Fibroblast of skin of left quadriceps (primary cell): ENCODE data around the gene RPGRIP1L.

Experiments used
- DNase-seq, 2 experiments: peaks; one replicate each; pipeline ENCODE4 v3.0.0-alpha.2; 2013; ENCODE audit warnings: low read depth in 2 of 2

RPGRIP1L gene

DNA sequence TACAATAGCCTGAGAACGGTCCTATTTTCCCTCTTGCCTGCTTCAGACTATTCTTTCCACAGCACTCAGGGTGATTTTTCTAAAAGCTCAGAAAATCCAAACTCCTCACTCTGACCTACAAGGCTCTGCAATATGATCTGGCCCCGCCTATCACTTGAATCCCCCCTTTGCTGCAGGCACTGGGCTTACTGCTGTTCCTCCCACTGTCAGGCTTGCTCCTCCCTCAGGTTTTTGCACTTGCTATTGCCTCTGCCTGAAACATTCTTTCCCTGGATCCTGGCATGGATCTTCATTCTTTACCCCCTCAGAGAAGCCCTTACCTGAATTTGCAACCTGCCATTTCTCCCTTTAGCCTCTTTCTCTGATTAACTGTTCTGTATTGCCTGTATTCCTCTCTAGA lies 52.3 kb downstream of the RPGRIP1L start:
- DNase-seq = no peak

DNA sequence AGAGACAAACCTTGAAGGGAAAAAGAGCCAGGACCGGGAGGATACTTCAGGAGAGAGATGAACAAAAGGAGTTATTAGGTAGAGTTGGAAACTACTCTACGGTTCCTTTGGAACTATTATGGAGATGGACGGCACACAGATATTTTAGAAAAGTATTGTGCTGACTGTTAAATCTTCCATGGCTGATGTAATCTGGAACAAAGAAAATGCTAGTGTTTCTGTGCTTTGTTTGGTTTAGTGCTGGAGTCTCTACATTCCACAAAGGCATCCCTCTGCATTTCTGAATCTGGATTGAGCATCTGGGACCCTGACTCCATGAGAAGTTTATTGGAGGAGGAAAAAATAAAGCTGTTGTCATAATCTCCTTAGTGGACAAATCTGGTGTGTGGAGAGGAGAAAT lies 57.2 kb downstream of the RPGRIP1L start:
- DNase-seq = no peak

DNA sequence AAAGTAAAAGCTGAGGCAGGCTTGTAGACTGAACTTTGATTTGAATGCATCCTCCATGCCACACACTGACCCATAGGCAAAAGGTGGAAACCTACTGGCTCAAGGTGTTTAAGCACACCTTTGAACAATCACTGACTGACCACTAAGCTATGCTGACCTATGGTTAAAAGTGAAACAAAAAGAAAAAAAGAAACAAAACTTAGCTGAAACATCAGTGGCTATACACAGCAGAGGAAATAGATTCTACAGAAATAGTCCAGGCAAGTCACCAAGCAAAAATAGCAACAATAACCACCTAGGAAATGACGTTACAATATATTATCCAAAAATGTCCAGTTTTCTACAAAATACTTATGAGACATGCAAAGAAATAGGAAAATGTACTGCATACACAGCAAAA lies 60.2 kb downstream of the RPGRIP1L start:
- DNase-seq = no peak

DNA sequence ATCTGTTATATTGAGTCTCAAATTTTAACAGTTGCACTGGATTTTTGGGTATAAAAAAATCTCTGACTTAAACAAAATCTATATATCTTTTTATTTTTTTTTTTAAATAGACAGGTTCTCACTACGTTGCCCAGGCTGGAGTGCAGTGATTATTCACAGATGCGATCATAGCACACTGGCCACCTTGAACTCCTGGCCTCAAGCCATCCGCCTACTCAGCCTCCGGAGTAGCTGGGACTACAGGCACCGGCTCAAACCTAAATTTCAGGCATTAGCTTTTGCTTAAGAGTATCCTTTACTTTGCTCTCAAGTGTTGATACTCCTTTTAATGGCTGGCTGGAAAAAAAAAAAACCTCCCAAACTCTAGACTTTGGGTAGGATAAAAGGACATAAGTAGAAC lies 61.6 kb downstream of the RPGRIP1L start:
- no peak for DNase-seq

DNA sequence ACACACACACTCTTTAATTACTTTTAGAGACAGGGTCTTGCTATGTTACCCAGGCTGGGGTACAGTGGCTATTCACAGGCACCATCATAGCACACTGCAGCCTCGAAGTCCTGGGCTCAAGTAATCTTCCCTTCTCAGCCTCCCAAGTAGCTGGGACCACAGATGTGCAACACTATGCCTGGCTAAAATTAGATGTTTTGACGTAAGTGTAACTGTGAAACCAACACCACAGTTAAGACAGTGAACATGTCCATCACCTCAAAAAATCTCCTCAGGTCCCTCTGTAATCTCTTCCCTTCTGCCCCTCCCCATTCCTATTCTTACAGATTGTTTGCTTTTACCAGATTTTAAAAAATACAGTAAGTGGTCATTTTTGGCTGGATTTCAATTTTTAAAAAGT lies 66.7 kb downstream of the RPGRIP1L start:
- DNase-seq = no peak

DNA sequence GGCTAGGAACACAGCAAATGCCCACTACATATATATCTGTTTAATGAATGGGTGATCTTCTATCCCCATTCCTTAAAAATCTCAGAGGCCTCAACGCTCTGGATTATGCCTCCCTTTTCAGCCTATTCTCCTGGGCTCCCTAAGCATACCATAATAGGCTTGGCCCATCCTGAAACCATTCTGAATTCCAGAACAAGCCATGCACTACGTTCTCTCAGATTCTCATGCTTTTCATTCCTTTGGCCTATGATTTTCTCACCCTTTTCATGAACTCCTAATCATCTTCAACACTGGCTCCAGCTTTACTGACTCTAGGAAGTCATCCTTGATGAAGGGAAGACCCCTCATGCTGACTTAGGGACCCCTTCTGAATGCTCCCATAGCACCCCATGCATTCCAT lies 71.1 kb downstream of the RPGRIP1L start:
- DNase-seq = no peak

DNA sequence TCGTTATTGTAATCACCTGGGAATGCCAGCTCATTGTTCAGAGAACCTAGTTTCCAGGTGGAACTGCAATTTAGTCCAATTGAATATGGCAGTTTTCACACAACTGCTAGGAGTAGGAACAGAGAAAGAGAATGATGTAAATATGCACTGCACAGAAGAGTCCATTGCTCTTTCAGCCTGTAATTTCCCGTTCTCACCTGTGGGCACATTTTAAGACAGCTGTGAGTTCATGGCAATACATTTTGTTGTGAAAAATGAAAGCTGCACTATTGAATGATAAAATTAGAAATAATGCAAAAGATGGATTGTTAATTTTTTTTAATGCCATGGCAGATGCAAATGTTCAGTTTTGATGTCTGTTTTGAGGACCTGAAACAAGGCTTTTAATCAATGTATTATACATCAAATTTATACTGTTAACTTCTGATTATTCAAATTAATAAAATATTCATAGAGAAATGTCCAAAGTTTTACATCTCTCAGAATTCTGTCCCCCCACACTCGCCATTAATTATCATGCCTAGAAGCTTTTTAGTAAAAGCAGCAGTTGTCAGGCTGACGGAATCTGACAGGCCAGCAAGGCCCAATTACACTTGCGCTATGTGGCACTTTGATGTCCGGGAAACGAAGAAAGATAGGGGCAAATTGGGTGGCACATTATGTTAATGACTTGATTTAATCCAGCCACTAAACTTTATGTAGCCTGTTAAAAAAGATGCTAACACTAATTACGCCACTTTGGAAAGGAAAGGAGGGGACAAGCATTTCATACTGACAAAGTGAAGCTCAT lies 72.2 kb downstream of the RPGRIP1L start:
- no peak for DNase-seq

DNA sequence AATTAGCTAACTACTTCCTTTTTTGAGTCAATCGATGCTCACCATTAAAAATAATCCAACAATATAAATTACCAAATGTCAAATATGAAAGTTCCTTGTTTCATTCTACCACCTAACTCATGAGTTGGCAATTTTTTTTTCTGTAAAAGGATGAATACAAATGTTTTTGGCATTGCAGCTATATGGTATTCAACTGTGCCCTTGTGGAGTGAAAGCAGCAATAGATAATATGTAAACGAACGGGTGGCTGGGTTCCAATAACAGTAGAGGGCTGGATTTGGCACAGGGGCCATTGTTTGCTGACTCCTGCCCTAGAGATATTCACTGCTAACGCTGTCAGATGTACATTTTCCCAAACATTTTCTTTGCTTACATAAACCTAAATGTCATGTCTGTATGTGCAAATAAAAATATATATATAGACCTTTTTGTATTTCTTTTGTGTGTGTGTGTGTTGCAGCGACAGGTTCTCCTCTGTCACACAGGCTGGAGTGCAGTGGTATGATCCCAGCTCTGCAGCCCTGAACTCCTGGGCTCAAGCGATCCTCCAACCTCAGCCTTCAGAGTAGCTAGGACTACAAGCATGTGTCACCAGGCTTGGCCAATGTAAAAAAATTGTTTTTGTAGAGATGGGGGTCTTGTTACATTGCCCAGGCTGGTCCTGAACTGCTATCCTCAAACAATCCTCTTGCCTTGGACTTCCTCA lies 73.9 kb downstream of the RPGRIP1L start:
- DNase-seq = no peak

DNA sequence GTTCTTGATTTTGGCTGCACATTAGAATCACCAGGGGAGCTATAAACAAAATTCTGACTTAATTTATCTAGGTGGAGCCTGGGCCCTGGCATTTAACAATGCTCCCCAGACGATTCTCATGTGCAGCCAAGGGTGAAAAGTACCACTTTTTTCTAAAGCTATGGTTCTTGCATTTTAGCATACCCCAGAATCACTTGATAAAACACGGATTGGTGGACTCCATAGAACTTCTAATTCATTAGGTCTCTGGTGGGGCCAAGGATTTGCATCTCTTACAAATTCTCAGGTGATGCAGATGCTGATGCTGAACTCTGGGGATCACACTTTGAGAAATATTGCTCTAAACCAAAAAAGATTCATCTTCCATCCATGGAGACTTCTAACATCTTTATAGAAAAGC lies 74.5 kb downstream of the RPGRIP1L start:
- DNase-seq = no peak

DNA sequence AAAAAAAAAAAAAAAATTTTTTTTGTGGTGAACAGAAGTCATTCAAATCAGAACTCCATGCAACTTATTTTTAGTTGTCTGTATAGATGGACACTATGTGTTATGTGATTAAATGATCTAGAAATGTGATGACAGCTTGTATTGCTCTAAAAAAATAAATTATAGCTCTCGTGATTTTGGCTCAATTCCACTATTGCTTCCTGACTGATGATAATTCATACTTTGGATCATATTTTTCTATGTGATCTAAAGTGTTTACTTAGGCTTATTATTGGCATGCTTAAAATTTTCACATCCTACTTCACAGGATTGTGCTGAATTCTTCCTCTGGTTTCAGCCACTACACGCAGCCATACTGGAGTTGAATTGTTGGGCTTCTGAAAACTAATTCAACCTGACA lies 76.8 kb downstream of the RPGRIP1L start:
- DNase-seq = no peak

DNA sequence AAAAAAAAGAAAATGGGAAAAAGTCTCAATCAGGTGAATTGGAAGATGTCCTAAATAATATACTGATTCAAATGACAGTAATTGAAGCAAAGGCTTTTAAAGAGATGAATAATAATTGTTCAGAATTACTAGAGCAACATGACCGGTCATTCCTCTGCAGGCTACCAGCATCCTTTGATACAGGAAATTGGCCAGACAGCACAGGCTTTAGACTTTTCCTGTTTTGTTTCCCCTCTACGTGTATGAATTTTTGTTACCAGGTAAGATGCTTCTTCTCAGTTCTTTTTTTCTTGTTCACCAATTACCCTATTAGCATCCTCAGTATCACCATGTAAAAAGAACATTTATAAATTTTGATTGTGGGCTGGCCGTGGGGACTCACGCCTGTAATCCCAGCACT lies 77.5 kb downstream of the RPGRIP1L start:
- no peak for DNase-seq

DNA sequence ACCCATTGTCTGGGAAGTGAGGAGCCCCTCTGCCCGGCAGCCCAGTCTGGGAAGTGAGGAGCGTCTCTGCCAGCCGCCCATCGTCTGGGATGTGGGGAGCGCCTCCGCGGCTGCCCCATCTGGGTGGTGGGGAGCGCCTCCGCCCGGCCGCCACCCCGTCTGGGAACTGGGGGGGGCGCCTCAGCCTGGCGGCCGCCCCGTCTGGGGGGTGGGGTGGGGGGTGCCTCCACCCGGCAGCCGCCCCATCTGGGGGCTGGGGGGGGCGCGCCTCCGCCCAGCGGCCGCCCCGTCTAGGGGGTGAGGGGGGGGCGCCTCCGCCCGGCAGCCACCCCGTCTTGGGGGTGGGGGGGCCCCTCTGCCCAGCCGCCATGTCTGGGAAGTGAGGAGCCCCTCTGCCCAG lies 78.4 kb downstream of the RPGRIP1L start:
- no peak for DNase-seq

DNA sequence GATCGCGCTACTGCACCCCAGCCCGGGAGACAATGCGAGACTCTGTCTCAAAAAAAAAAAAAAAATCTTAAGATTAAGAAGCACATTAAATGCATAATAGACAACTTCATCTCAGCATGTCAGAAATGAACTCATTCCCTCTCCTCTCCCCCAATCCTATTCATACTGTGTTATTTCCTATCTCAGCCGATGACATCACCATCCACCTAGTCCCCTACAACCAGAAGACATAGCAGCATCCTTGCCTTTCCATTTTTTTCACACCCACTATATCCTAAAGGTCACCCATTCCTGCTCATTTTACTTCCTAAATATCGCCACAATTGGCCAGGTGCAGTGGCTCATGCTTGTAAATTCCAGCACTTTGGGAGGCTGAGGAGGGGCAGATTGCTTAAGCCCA lies 81.3 kb downstream of the RPGRIP1L start:
- no peak for DNase-seq

DNA sequence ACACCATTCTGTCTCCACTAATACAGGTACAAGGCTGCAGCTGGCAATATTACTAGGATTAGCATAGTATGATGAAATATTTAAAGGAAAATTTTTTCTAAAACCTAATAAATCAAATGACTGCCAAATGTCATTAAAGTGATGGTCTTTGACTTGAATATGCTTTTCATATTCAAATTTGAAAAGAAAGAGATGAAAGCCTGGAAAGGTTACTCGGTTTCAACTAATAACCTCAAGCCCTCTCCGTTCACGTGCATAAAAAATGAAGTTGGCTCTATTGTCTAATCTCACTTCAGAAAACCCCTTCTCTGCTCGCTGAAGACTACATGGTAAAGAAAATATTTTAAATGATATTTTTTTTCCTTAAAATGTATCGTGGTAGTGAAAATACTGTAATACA lies 83.2 kb downstream of the RPGRIP1L start:
- DNase-seq = no peak

DNA sequence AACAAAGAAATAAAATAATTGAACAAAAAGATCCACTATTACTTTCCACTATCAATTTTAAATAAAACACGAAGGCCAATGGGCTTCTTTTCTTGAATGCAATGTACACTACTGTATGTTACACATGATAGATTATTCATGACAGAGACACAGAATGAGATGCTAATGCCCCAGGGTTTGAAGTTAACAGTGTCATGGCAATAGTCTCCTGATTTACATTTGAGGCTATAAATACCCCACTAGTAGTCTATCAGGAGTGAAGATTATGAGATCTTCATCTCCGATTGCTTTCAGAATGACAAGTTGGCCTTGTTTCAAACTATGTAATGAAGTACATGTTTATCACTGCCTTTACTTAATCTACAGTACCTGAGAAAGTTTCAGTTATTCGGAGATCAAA lies 84.4 kb downstream of the RPGRIP1L start:
- no peak for DNase-seq

DNA sequence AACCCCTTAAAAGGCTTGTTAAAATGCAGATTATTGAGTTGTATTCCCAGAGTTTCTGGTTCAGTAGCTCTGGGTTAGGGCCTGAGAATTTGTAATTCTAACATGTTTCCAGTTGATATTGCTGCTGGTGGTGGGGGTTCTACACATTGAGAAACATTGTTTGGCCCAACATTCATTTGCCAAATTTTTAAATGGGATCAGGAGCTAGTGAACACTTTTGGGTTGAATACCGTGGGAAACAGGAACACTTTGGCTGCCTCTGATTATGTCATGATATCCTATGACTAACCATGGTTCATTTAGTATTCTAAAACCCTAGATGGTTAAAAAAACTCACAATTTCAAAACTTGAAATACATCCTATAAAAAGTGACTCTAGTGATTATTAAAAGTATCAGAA lies 89.3 kb downstream of the RPGRIP1L start:
- DNase-seq = no peak

DNA sequence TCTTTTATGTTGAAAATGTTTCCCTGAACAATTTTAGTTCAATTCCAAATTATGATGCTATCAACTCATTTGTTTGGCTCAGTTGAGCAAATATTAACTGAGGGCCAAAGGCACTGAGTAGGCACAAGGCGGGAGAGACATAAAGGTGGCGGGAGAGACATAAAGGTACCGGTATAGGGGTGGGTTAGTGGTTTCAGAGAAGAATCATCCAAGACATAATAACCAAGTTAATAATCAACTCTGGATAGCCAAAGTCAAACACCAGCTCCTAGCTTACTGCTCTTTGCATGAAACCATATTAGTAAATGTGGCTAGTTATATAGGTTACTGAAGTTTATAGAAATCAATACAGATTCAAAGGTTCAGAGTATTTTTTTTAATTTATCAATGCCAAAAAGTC lies 91.7 kb downstream of the RPGRIP1L start:
- no peak for DNase-seq

DNA sequence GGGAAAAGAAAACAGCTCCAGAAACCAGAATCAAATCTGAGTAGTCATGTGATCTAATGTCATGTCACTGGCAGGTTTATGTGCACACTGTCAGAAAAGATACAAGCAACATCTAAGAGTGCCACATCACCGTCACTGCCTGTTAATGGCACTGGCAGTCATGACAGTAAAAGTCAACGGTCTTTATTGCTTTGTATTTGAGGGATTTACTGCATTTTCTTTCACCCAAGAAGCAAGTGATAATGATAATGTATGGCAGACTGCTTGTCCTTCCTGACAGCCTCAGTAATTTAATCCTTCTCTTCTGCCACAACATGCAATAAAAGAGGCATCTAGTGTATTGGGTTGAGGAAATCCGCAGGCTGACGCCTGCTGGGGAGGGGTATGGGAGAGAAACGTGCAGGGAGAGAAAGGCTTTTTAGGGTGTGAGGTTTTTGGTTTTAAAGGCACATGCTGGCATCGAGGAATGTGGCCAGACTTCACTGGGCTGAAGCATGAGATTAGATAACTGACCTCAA lies 92.4 kb downstream of the RPGRIP1L start:
- no peak for DNase-seq

DNA sequence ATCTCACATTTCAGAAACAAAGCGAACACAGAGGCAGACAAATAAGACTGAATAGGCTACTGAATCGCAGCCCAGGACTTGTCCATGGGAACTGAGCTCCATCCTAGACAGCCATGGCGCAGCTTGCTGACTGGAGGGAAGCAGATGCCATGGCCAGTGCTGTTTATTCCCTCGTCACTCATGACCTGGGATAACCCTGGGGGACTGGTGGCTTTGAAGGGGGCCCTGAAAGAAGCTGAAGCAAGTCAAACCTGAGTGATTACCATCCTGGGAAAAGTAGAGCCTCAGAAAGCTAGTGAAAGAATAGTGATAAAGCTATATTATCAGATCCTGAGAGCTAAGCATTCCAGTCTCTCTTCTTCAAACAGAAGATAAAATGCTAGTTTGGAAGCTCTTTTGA lies 94.1 kb downstream of the RPGRIP1L start:
- DNase-seq = no peak

DNA sequence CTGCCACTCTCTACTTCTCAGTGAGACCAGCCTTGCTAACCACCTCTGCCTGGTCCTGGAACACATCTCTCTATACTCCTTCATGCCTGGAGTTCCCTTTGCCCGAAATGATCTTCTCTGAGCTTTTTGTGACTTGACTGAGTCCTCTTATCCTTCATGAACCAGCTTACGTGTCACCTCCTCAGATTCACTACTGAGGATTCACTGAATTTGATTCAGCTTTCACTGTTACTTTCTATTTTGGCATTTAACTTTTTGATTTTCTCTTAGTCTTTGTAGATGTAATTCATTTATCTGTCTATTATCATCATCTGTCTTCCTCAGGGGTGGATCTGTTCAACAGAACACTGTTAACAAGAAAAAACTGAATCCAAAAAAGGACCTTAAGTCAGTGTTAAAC lies 95.6 kb downstream of the RPGRIP1L start:
- no peak for DNase-seq

DNA sequence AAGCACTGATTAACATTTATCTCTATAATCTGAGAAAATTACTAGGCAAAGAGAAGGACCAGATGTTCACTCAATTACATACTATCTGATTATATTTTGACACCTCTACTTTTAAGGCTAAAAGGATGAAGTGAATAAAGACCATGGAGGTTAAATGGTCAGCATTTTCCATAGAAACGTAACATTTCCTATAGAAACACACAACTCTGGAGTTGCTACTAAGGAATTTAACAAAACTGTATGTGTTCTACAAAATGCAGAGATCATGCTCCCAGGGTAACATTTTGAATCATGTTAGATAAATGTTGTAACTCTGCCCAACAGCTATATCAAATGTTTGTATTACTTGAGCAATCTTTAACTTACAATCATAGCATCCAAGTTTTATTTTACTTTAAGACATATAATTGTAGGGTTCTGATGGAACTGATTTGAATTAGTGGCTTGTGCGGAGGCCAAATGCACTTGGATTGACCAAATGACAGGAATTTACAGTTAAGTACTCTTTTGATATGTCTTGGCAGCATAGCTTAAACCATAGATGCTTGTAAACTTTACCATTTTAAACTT lies 97.7 kb downstream of the RPGRIP1L start:
- DNase-seq = no peak

DNA sequence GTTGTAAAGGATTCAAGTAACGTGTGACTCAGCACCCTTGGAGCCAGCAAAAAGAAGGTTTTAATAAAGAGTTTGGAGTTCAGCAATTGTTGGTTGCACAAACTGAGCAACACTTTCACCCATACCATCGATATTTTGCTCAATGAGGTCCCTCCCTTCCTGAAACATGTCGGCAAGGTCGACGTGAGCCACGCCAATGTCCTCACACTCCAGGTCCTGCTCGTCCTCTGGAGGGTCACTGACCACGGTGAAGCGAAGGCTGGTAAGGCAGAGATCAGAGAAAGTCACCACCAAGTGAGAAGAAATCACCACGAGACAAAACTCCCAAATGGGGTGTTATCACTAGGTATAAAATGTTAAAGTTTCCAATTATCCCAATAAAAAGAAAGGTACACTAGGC lies 98.3 kb downstream of the RPGRIP1L start:
- no peak for DNase-seq

DNA sequence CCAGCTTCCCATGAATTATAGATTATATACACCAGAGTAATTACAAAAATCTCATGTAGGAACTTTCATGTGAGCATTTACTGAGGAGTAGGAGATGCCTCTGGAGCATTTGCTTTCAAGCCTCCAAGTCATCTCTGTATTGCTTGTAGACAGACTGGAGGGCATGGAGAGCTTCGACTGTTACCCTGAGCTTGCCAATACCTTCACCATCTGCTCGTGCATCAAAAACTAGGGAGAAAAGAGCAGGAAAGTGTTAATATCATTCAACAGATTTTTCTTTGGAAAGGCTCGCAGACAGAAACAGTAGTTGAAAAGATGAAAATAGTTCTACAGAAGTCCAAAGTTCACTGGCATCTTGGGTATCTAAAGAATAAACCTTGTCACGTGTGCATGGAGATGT lies 101.7 kb downstream of the RPGRIP1L start:
- DNase-seq = no peak
